ENCODE data around the gene BAIAP2L1.

Gene BAIAP2L1

GRCh38 chr7:98289333-98289875 is 111.5 kb downstream of the BAIAP2L1 start:
- DNase-seq = no peak

GRCh38 chr7:98288064-98288823 is 112.6 kb downstream of the BAIAP2L1 start:
- DNase-seq = no peak

- DNase-seq = peak in 1 of 2 experiments; percentile 29
These were observed 113.4 kb downstream of the BAIAP2L1 start for GRCh38 chr7:98287486-98287959.

DNA sequence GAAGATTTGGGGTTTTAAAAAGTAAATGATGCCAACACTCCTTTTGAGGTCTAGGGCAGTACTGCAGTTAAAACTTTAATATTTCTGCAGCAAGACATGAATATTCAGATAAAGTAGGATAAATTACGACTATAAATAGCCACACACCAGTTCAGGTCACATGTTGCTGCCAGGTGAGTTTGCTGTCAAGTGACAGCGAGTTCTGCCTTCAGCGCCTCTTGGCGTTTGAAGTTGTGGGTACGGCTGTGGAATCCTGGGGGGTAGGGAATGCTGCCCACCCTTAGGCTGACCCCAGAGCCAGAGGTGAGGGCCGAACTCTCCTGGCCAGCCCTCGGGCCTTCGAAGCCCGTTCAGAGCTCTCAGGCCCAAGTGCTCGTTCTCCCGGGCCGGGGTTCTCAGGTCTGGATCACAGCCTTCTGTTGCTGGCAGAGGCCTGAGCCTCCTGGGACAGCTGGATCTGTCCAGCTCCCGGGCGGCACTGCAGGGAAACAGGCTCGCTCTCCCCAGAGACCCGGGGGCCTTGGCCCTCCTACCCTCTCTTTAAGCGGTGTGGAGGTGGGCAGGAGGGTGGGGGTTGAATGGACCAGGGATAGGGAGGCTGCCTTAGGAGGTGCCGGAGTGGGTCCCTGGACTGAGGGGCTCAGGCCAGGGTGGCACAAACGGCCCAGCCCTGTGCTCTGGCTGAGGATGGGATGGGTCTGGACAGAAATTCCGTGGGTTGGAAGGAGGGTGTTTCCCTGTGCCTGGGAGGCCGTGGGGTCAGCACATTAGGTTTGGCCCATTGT is 114.0 kb downstream of the BAIAP2L1 start:
- no peak for DNase-seq

- DNase-seq = no peak
These were observed 114.8 kb downstream of the BAIAP2L1 start for GRCh38 chr7:98286093-98286539.

DNA sequence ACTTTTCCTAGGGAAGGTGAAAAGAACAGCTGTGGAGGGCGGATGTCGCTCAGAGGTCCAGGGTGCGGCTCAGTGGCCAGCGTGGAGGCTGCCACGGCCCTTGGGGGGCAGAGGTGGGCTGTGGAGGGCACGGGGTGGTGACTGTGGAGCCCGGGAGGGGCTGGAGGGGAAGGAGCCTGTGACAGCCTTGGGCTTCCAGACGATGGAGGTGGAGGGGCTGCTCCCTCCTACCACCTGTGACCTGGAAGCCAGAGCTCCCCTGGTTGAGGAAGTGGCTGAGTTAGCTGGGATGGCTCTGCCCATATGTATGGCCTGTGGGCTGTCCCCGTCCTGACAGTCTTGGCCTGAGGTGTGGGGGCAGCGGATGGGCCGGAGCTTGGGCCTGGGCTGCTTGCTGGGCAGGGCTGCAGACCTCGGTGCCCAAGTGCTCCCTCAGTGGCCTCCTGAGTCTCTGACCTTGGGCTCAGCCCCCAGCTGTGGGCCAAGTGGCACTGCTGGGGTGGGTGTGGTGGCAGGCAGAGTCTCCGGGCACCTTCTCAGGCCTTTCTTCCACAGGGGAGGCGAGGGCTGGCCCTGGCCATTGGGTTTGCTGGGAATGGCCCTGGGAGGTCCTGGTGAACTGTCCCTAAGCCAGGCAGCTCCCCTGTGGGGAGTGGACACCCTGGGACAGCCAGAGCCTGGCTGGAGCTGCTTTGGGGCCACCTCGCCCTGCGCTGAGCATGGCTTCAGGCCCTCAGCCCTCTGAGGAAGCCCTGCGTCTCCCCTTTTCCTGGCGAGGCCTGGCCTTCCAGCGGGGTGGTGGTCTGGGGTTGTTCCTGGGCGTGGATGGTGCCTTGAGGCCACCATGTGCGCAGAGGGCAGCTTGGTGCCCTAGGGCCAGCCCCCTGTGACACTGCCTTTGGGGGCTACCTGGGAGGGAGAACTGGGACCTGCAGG is 115.5 kb downstream of the BAIAP2L1 start:
- DNase-seq = no peak

GRCh38 chr7:98284335-98285036 is 116.4 kb downstream of the BAIAP2L1 start:
- DNase-seq = no peak

- DNase-seq = no peak
These were observed 117.0 kb downstream of the BAIAP2L1 start for GRCh38 chr7:98283887-98284222.

DNA sequence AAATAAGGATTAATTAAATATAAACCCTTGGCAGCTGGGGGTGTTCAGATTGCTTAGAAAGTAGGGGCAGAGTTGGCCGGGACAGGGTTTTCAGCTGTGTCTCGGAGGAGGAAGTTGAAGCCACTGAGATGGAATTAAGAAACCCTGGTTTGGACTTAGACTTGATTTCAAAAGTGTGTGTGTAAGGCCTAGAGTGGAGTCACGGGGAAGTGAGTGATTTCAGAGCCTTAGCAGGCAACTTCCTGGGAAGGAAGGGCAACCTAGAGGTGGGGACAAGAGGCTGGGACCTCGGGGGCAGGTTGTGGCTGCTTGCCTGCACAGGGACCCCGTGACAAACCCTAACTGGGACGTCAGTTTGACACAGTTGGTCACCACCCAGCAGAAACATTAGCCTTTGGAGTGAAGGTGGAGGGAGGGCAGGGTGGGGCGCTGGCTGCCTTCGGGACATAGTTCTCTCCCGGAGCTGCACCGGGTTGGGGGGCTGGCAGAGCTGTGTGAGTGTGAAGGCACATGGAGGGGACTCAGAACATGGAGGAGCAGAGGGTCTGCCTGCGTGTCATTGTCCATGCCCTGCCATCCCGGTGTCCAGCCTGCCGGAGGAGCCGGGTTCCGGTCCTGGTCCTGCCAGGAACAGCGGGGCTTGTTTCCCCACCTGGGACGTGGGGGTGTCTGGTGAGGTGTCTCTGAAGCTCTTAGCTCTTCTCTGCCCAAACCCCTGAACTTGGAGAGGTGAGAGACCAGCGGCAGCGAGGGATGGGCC is 117.6 kb downstream of the BAIAP2L1 start:
- no peak for DNase-seq

DNA sequence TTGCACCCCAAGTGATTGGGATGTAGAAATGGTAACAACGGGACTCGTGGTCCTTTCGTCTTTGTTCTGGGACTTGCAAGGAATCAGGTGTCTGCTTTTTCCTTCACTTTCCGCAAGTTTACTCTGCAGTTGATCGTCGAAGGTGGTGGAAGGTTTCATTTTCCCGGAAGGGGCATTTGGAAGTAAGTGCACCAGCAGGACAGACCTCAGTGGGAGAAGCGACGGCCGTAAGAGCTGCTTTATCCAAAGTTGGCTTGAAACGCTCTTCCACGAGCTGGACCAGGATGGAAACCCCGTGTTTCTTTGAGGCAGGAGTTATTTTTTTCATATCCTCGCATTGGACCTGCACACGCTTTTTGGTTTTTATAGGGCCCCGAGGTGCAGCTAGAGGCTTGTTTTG is 118.2 kb downstream of the BAIAP2L1 start:
- DNase-seq = no peak

DNA sequence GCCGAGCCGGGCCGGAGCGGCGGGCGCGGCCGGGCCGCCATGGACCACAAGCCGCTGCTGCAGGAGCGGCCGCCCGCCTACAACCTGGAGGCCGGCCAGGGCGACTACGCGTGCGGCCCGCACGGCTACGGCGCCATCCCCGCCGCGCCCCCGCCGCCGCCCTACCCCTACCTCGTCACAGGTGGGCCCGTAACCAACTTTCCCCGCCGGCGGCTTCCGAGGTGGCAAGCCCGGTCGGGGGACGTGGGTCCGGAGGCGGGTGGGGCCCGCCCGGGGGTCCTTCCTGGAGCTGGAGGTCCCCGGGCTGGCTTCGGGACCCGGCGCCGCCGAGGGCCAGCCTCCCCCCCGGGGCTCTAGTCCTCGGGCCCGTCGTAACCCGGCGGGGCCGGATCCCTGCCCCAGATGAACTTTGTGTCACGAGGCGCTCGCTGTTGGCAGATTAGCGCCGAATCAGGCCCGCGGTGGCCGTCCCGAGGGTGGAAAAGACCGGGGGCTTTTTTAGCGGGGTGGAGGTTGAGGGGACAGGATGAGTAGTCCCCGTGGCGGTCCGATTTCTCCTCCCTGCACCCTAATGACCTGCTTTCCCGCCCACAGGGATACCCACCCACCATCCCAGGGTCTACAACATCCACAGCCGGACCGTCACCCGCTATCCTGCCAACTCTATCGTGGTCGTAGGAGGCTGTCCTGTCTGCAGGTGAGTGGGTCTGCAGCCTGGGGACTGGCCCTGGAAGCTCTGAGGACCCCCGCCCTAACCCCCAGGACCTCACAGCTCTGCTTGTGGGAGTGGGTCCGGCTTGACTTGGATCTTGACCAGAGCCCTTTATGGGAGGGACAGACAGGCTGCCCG is 118.9 kb downstream of the BAIAP2L1 start:
- no peak for DNase-seq

- peak; percentile 86 to 91 for DNase-seq
These were observed 119.8 kb downstream of the BAIAP2L1 start, which contains the start of gene BRI3 for GRCh38 chr7:98280791-98281756. Gene BRI3, plus strand, starts transcription at chr7:98281686. Its CDS starts 110 bp downstream, at chr7:98281796.

GRCh38 chr7:98280296-98280695 is 120.6 kb downstream of the BAIAP2L1 start:
- DNase-seq = no peak

GRCh38 chr7:98278936-98279335 is 122.0 kb downstream of the BAIAP2L1 start:
- no peak for DNase-seq

DNA sequence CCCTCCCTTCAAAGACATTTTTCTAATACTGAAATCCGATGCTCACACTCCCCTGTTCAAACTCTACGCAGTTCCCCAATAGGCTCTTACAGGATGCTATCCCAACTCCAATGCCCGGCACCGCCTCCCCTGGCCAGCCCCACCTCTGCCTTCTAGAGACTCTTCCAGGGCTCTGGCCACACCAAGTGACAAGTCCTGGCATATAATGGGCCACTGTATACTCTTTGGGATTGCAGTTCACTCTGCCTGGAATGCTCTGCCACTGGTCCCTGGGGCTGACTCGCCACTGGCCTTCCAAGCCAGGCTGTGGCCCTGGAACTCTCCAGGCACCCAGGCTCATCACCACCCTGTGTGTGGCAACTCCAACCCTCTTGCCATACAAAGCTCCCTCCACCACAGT is 122.5 kb downstream of the BAIAP2L1 start:
- DNase-seq = no peak

GRCh38 chr7:98276241-98276761 is 124.6 kb downstream of the BAIAP2L1 start:
- no peak for DNase-seq

GRCh38 chr7:98267303-98267702 is 133.6 kb downstream of the BAIAP2L1 start:
- no peak for DNase-seq

GRCh38 chr7:98266840-98267239 is 134.1 kb downstream of the BAIAP2L1 start:
- DNase-seq = no peak

DNA sequence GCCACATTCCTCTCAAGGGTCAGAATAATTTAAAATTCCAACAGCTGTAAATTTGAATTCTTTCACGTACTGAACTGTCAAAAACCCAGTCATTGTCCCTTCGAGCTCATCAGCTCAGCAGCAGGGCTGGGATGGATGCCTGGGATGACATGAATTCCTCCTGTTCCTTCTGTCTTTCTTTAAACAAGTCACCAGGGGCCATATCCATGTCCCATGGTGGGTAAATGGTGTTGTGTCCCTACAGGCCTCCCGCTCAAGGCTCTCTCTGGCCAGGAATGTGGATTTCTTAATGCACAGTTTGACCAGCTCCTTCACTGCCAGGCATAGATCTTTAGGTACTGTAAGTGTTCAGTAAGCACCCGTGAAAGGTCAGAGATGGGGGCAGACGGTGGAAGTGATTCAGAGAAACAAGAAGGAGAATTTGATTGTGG is 135.0 kb downstream of the BAIAP2L1 start:
- no peak for DNase-seq
